ENCODE measurements around the gene PITX1. TPM values are rescaled to one million over a fixed set of nuclear protein-coding genes. Genes with fewer than 3 reads are reported as not detected.

PITX1 gene
- total RNA-seq, 2 experiments from 2014 or later: 56.3 to 76.4 TPM

- no peak overlapping the region for H3K4me3 ChIP-seq (ENCODE audit: low read depth, low read length, poor library complexity, severe bottlenecking)
- ChIA-PET POLR2A (no interaction called here), CTCF (ENCODE audit: unreplicated experiment) (no interaction called here)
- no peaks in the 10 kb centered on the region for H3K4me1 ChIP-seq (ENCODE audit: insufficient read depth, low read length, poor library complexity, severe bottlenecking)
- no peaks in the 10 kb centered on the region for H3K36me3 ChIP-seq (ENCODE audit: insufficient read depth, low read length)
- H3K4me2 ChIP-seq (ENCODE audit: low read length): no peak overlapping the region
- no peaks in the 10 kb centered on the region for H3K9me2 ChIP-seq (ENCODE audit: insufficient read depth, low read length)
- DNase-seq (ENCODE audit: low spot score): no peak
- no peak overlapping the region for H2AFZ ChIP-seq (ENCODE audit: low read length)
- H3K27ac ChIP-seq (ENCODE audit: low read depth, low read length, poor library complexity, severe bottlenecking): no peak overlapping the region
- BruUV-seq (replicated peaks): no TSS peak
- H3K79me2 ChIP-seq (ENCODE audit: insufficient read depth, low read depth, low read length): no peaks in the 10 kb centered on the region
- TF ChIP-seq CTCF (conservative IDR thresholded peaks at IDR 0.05; ENCODE audit: low read length) (no peak), EZH2phosphoT487 (IDR thresholded peaks at IDR 0.05; ENCODE audit: borderline replicate concordance, low read depth, low read length) (no peak)
- H3K9me3 ChIP-seq (ENCODE audit: low read length): no peaks in the 10 kb centered on the region
- no peaks in the 10 kb centered on the region for H4K20me1 ChIP-seq (ENCODE audit: insufficient read depth, low read length)
- intact Hi-C loops (cut with micrococcal nuclease; ENCODE audit: unreplicated experiment): no loop called here
These were observed 22.5 kb downstream of the PITX1 start for GRCh38 chr5:135011355-135012032.

GRCh38 chr5:135010502-135011354 is 23.3 kb downstream of the PITX1 start:
- BruUV-seq (replicated peaks): no TSS peak
- H3K36me3 ChIP-seq (ENCODE audit: insufficient read depth, low read length): no peaks in the 10 kb centered on the region
- no peak for TF ChIP-seq EZH2phosphoT487 (IDR thresholded peaks at IDR 0.05; ENCODE audit: borderline replicate concordance, low read depth, low read length)
- TF ChIP-seq CTCF (conservative IDR thresholded peaks at IDR 0.05; ENCODE audit: low read length): 0 out of 2 replicates have a peak, but pooled peaks have one; percentile 33
- no peaks in the 10 kb centered on the region for H3K9me2 ChIP-seq (ENCODE audit: insufficient read depth, low read length)
- no peak overlapping the region for H3K27ac ChIP-seq (ENCODE audit: low read depth, low read length, poor library complexity, severe bottlenecking)
- H2AFZ ChIP-seq (ENCODE audit: low read length): no peak overlapping the region
- intact Hi-C loops (cut with micrococcal nuclease; ENCODE audit: unreplicated experiment): no loop called here
- no peaks in the 10 kb centered on the region for H3K9me3 ChIP-seq (ENCODE audit: low read length)
- H3K4me3 ChIP-seq (ENCODE audit: low read depth, low read length, poor library complexity, severe bottlenecking): no peak overlapping the region
- POLR2A ChIA-PET: no interaction called here
- H3K79me2 ChIP-seq (ENCODE audit: insufficient read depth, low read depth, low read length): no peaks in the 10 kb centered on the region
- no peak overlapping the region for H3K4me2 ChIP-seq (ENCODE audit: low read length)
- no peaks in the 10 kb centered on the region for H4K20me1 ChIP-seq (ENCODE audit: insufficient read depth, low read length)
- no peak for DNase-seq (ENCODE audit: low spot score)
- no peaks in the 10 kb centered on the region for H3K4me1 ChIP-seq (ENCODE audit: insufficient read depth, low read length, poor library complexity, severe bottlenecking)
- CTCF ChIA-PET (ENCODE audit: unreplicated experiment): interaction anchor here (0.6 kb wide), 1 partner anchor 106 kb away, joined by 13 read pairs; no protein-coding TSS in a partner anchor
